ENCODE results near the gene ASAP2.
"Not testable (repeated sequence)": the region's sequence is repeated elsewhere in the genome, so short reads cannot be mapped to it uniquely, and the experiment has no call there.

The ASAP2 gene

DNA sequence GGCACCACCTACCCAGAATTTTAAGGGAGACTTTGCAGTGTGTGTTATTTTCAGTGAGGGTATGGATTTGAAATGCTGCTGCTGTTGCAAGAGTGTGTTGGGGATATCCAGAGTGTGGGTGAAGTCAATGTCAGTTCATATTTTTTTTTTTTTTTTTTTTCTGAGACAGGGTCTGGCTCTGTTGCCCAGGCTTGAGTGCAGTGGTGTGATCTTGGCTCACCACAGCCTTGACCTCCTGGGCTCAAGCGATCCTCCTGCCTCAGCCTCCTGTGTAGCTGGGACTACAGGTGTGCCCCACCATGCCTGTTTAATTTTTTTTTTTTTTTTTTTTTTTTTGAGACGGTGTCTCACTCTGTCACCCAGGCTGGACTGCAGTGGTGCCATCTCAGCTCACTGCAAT is 9.5 kb downstream of the ASAP2 start:
- not testable (repeated sequence) for H2BK5ac ChIP-seq (ENCODE audit: low read length)
- WGBS (ENCODE audit: extremely low coverage, insufficient coverage, low lambda C conversion rate): no CpG with 5 or more reads among the region's 2 CpGs

DNA sequence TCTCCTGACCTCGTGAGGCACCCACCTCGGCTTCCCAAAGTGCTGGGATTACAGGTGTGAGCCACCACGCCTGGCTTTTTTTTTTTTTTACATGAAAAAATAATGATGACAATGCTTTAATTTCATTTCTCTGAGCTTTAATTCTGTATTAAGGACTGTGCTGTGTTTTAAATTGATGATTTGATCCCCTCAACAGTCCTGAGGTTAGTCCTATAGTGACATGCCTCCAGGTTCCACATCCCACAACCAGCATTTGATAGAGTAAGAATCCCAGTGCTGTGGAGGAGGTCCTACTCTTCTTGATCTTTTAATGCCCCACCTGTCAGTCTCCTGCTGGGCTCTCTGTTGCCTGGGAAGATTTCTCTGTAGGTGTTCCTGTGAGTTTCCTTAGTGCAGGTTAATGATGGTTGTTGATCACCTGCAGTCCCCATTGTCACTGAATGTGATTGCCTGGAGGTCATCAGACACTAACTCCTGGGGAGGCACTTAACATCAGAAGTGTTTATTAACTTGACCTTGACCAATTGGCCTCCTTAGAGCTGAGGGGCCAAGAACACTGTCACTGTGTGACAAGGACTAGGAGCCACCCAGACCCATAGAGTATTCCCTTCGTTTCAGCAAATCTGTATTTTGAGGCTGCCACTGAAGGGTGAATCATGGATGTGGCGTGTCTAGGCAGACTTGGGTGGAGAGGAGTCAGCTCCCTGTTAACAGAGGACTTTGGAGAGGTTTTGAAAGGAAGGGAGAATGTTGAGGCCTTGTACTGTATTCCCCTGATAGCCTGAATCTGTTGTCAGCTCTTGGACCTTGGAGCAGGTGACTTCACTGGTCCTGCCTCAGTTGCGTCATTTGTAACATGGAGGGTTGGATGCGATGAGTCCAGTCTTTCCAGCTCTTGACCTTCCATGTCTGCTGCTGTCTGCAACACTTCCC is 11.5 kb downstream of the ASAP2 start:
- Histone ChIP-seq H4K8ac (ENCODE audit: low read depth, low read length) (no peak overlapping the region), H2BK15ac (replicated peaks; ENCODE audit: low read depth) (no peak overlapping the region), H3K4me2 (ENCODE audit: low read length) (no peak overlapping the region), H3K18ac (ENCODE audit: low read length) (no peak overlapping the region), H3K4ac (ENCODE audit: low read depth, low read length) (no peak overlapping the region), H3K23ac (ENCODE audit: low read length) (no peak overlapping the region), H2AK5ac (ENCODE audit: low read length) (no peak overlapping the region), H3K27ac (ENCODE audit: low read depth, low read length) (no peak overlapping the region), H2BK120ac (ENCODE audit: low read depth, low read length) (no peak overlapping the region), H4K5ac (ENCODE audit: low read length) (no peak overlapping the region), H3K79me2 (ENCODE audit: control insufficient read depth, insufficient read depth, low read length) (peaks cover 4% of the 10 kb centered on the region), H3K9ac (ENCODE audit: low read length) (no peak overlapping the region), H3K4me3 (ENCODE audit: low read length) (no peak overlapping the region), H3K4me1 (ENCODE audit: control insufficient read depth, low read depth, low read length) (peaks cover 8% of the 10 kb centered on the region), H3K36me3 (ENCODE audit: control insufficient read depth, insufficient read depth, low read length) (no peaks in the 10 kb centered on the region), H3K27me3 (ENCODE audit: insufficient read depth, low read length, poor library complexity) (peaks cover 2% of the 10 kb centered on the region), H3K79me1 (ENCODE audit: low read length) (peaks cover 5% of the 10 kb centered on the region), H2BK5ac (ENCODE audit: low read length) (no peak overlapping the region), H3K56ac (ENCODE audit: low read length) (no peak overlapping the region)
- peak; percentile 48 for DNase-seq
- WGBS (ENCODE audit: extremely low coverage, insufficient coverage, low lambda C conversion rate): no CpG with 5 or more reads among the region's 7 CpGs

More for the DNA sequence above, 9.5 kb downstream of the ASAP2 start:
- not testable (repeated sequence) for DNase-seq; H3K27ac ChIP-seq (ENCODE audit: low read depth, low read length); H3K4ac ChIP-seq (ENCODE audit: low read depth, low read length); H3K56ac ChIP-seq (ENCODE audit: low read length); H3K27me3 ChIP-seq (ENCODE audit: insufficient read depth, low read length, poor library complexity); H3K4me1 ChIP-seq (ENCODE audit: control insufficient read depth, low read depth, low read length); H3K23ac ChIP-seq (ENCODE audit: low read length); H4K5ac ChIP-seq (ENCODE audit: low read length); H3K36me3 ChIP-seq (ENCODE audit: control insufficient read depth, insufficient read depth, low read length); H3K18ac ChIP-seq (ENCODE audit: low read length); H3K9ac ChIP-seq (ENCODE audit: low read length); H2BK15ac ChIP-seq (replicated peaks; ENCODE audit: low read depth); H3K79me2 ChIP-seq (ENCODE audit: control insufficient read depth, insufficient read depth, low read length); H3K4me3 ChIP-seq (ENCODE audit: low read length); H2AK5ac ChIP-seq (ENCODE audit: low read length); H2BK120ac ChIP-seq (ENCODE audit: low read depth, low read length); H4K8ac ChIP-seq (ENCODE audit: low read depth, low read length); H3K4me2 ChIP-seq (ENCODE audit: low read length)
- H3K79me1 ChIP-seq (ENCODE audit: low read length): peaks cover 10% of the 10 kb centered on the region

DNA sequence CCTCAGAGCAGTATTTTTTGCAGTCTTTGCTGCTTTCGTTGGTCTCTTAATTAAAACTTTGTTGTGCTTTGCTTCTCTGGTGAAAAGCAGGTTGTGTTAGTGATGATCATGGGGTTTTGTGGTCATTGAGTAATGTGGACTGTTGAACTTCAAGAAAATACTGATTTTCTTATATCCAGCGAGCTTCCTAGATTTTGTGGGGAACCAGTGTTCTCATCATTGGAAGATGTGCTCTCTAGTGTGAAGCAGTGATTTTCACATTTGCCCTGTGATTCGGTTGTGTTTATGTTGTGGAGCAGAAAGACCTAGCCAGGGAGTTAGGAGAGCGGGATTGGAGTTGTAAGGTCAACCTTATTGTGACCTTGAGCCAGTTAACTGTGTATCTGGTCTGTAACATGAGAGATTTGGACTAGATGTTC is 12.4 kb downstream of the ASAP2 start:
- Histone ChIP-seq H4K5ac (ENCODE audit: low read length) (no peak overlapping the region), H2BK5ac (ENCODE audit: low read length) (no peak overlapping the region), H2BK120ac (ENCODE audit: low read depth, low read length) (no peak overlapping the region), H3K27ac (ENCODE audit: low read depth, low read length) (no peak overlapping the region), H3K79me1 (ENCODE audit: low read length) (peaks cover 4% of the 10 kb centered on the region), H2AK5ac (ENCODE audit: low read length) (no peak overlapping the region), H3K56ac (ENCODE audit: low read length) (no peak overlapping the region), H3K79me2 (ENCODE audit: control insufficient read depth, insufficient read depth, low read length) (peaks cover 4% of the 10 kb centered on the region), H3K23ac (ENCODE audit: low read length) (no peak overlapping the region), H3K36me3 (ENCODE audit: control insufficient read depth, insufficient read depth, low read length) (no peaks in the 10 kb centered on the region), H3K18ac (ENCODE audit: low read length) (no peak overlapping the region), H3K4me1 (ENCODE audit: control insufficient read depth, low read depth, low read length) (peaks cover 8% of the 10 kb centered on the region), H3K9ac (ENCODE audit: low read length) (no peak overlapping the region), H4K8ac (ENCODE audit: low read depth, low read length) (no peak overlapping the region), H3K27me3 (ENCODE audit: insufficient read depth, low read length, poor library complexity) (peaks cover 2% of the 10 kb centered on the region), H3K4me2 (ENCODE audit: low read length) (no peak overlapping the region), H3K4ac (ENCODE audit: low read depth, low read length) (no peak overlapping the region), H2BK15ac (replicated peaks; ENCODE audit: low read depth) (no peak overlapping the region), H3K4me3 (ENCODE audit: low read length) (no peak overlapping the region)
- no peak for DNase-seq
- no CpG with 5 or more reads among the region's 4 CpGs for WGBS (ENCODE audit: extremely low coverage, insufficient coverage, low lambda C conversion rate)

DNA sequence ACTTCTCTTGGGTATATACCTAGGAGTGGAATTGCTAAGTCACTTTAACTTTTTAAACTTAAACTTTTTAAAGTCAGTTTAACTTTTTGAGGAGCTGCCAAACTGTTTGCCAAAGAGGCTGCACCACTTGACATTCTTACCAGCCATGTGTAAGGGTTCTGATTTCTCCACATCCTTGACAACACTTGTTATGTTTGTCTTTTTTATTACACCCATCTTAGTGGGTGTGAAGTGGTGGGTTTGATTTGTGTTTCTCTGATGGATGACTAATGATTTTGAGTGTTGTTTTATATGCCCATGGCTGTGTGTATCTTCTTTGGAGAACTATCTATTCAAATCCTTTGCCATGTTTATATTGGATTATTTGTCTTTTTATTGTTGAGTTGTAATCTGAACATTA is 13.6 kb downstream of the ASAP2 start:
- H3K27ac ChIP-seq (ENCODE audit: low read depth, low read length): no peak overlapping the region
- peaks cover 8% of the 10 kb centered on the region for H3K4me1 ChIP-seq (ENCODE audit: control insufficient read depth, low read depth, low read length)
- no peak overlapping the region for H3K18ac ChIP-seq (ENCODE audit: low read length)
- peaks cover 2% of the 10 kb centered on the region for H3K27me3 ChIP-seq (ENCODE audit: insufficient read depth, low read length, poor library complexity)
- no peak overlapping the region for H3K56ac ChIP-seq (ENCODE audit: low read length)
- H2BK15ac ChIP-seq (replicated peaks; ENCODE audit: low read depth): no peak overlapping the region
- no peaks in the 10 kb centered on the region for H3K36me3 ChIP-seq (ENCODE audit: control insufficient read depth, insufficient read depth, low read length)
- DNase-seq: no peak
- H2AK5ac ChIP-seq (ENCODE audit: low read length): no peak overlapping the region
- peaks cover 7% of the 10 kb centered on the region for H3K79me1 ChIP-seq (ENCODE audit: low read length)
- no peak overlapping the region for H2BK120ac ChIP-seq (ENCODE audit: low read depth, low read length)
- peaks cover 7% of the 10 kb centered on the region for H3K79me2 ChIP-seq (ENCODE audit: control insufficient read depth, insufficient read depth, low read length)
- H4K5ac ChIP-seq (ENCODE audit: low read length): no peak overlapping the region
- H3K4me2 ChIP-seq (ENCODE audit: low read length): no peak overlapping the region
- no peak overlapping the region for H3K9ac ChIP-seq (ENCODE audit: low read length)
- H2BK5ac ChIP-seq (ENCODE audit: low read length): no peak overlapping the region
- H4K8ac ChIP-seq (ENCODE audit: low read depth, low read length): no peak overlapping the region
- H3K4me3 ChIP-seq (ENCODE audit: low read length): no peak overlapping the region
- no peak overlapping the region for H3K4ac ChIP-seq (ENCODE audit: low read depth, low read length)
- no peak overlapping the region for H3K23ac ChIP-seq (ENCODE audit: low read length)

DNA sequence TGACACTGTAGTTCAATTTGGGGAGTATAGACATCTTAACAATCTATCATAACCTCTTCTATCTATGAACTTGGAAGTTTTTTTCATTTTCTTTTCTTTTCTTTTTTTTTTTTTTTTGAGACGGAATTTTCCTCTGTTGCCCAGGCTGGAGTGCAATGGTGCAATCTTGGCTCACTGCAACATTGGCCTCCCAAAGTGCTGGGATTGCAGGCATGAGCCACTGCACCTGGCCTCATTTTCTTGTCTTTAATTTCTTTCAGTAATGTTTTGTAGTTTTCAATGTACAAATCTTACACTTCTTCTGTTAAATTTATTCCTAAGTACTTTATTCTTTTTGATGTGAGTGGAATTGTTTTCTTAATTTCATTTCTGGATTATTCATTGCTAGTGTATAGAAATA is 14.6 kb downstream of the ASAP2 start:
- Histone ChIP-seq H2AK5ac (ENCODE audit: low read length) (no peak overlapping the region), H2BK5ac (ENCODE audit: low read length) (no peak overlapping the region), H3K27ac (ENCODE audit: low read depth, low read length) (no peak overlapping the region), H3K4me1 (ENCODE audit: control insufficient read depth, low read depth, low read length) (peaks cover 8% of the 10 kb centered on the region), H3K18ac (ENCODE audit: low read length) (no peak overlapping the region), H2BK120ac (ENCODE audit: low read depth, low read length) (no peak overlapping the region), H3K9ac (ENCODE audit: low read length) (no peak overlapping the region), H3K79me1 (ENCODE audit: low read length) (peaks cover 5% of the 10 kb centered on the region), H3K23ac (ENCODE audit: low read length) (no peak overlapping the region), H3K4me3 (ENCODE audit: low read length) (no peak overlapping the region), H3K4me2 (ENCODE audit: low read length) (no peak overlapping the region), H3K27me3 (ENCODE audit: insufficient read depth, low read length, poor library complexity) (peaks cover 2% of the 10 kb centered on the region), H3K56ac (ENCODE audit: low read length) (no peak overlapping the region), H3K36me3 (ENCODE audit: control insufficient read depth, insufficient read depth, low read length) (no peaks in the 10 kb centered on the region), H3K79me2 (ENCODE audit: control insufficient read depth, insufficient read depth, low read length) (peaks cover 7% of the 10 kb centered on the region), H3K4ac (ENCODE audit: low read depth, low read length) (no peak overlapping the region), H4K5ac (ENCODE audit: low read length) (no peak overlapping the region), H4K8ac (ENCODE audit: low read depth, low read length) (no peak overlapping the region), H2BK15ac (replicated peaks; ENCODE audit: low read depth) (no peak overlapping the region)
- no CpG with 5 or more reads among the region's 1 CpG for WGBS (ENCODE audit: extremely low coverage, insufficient coverage, low lambda C conversion rate)
- no peak for DNase-seq

Measured in mesendoderm (in vitro differentiated cells).